GM15510 (cell line): ENCODE data around the gene TNS3.

Source experiments
- POLR2A ChIP-seq: IDR thresholded peaks from 3 replicates; pipeline ENCODE4 v1.6.1; 2011; ENCODE audit warnings: borderline replicate concordance; ENCODE audit not compliant: insufficient read length; ENCODE audit errors: extremely low read depth

The TNS3 gene

DNA sequence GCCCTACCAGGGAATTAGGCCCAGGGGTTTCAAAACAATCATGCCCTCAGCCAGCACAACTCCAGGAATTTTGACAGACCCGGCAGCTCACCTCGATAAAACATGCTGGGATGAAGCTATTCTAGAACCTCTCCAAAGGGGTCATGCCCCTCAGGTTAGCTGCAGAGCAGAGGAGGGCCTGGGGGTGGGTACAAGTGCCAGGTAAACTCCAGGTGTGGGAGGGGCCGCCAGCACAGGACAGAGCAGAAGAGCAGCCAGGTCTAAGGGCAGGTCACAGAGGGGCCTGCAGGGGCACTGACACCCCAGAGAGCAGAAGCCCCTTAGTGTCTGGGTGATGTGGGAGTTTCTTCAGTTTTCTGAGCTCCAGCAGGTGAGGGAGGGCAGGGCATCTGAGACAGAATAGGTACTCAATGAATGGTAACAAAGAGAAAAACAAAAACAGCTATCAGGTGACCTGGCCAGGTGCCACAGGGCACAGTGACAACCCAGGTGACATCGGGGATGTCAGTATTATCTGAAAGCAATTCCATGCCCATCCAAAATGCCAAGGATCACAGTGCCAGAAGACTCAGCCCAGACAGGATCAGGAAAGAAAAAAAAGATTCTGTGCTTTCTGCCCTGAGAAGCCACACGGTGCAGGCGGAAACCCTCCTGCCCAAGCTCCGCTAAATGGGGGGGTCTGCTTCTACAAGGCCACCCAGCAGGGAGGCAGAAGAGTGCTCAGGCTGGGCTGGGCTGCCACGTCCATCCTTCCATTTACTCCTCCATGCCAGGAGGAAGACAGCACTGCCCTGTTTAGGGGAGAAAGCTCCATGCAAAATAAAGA is 104.5 kb downstream of the TNS3 start:
- TF ChIP-seq POLR2A = no peak

DNA sequence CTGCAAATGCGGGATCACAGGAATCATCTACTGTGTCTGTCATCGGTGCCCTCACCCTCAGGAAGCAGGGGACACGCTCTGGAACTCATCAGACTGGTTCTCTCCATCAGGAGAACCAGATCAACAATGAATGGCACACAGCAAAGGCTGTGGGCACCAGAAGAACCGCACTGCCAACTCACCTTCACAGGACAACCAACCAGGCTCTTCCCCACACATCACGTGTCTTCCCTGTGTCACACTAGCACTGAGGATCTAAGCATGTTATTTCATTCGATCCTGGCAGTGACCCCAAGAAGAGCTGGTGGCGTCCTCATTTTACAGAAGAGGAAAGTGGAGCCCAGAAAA is 106.1 kb downstream of the TNS3 start:
- TF ChIP-seq POLR2A = no peak

DNA sequence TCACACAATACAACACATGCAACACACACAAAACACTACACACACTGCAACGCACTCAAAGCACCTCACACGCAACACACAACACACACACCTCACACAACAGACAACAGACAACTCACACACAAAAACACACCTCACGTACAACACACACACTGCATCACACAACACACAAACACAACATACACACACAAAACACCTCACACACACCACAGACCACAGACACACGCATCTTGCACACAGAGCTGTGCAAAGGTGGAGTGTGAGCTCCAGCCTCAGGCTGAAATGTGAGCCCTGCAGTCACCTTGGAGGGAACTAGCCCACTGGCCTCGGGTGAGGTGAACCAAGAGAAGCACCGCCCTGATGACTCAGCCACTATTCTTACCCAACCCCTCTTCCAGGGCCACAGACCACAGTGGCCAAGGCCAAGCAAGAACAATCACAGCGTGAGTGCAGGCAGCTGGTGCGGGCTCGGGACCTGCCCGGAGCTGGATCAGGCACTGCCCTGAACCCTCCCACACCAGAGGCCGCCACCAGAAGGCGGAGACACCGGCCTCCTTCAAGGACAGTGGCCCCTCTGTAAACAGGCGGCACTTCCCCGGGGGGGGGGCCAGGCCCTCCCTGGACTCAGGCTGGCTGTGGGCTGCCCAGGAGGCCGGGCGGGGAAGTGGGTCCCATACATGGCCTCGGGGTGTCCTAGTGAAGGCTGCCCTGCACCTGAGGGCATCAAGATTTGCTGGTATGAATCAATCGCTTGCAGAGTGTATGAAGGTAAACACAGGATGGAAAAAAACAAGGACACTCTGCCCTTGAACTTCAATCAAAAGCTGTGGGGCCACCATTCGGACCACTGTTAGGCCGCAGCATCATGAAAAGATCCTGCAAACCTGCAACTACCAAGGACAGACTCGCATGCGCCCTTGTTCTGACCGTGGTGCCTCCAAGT is 106.7 kb downstream of the TNS3 start:
- TF ChIP-seq POLR2A = no peak

DNA sequence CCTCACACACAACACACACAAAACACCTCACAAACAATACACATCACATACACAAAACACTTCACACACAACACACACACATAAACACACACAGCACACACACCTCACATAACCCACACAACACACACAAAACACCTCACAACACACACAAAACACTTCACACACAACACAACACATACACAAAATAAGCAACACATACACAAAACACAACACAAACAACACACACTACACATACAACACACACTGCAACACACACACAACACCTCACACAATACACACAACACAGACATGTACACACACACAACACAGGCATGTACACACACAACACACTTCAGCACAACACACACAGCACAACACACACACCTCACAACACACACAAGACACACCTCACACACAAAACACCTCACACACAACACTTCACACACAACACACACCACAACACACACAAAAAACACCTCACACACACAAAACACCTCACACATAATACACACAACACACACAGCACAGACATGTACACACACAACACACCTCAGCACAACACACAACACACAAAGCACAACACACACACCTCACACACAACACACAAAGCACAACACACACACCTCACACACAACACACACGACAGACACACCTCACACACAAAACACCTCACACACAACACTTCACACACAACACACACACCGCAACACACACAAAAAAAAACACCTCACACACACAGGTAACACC is 107.5 kb downstream of the TNS3 start:
- TF ChIP-seq POLR2A = no peak

DNA sequence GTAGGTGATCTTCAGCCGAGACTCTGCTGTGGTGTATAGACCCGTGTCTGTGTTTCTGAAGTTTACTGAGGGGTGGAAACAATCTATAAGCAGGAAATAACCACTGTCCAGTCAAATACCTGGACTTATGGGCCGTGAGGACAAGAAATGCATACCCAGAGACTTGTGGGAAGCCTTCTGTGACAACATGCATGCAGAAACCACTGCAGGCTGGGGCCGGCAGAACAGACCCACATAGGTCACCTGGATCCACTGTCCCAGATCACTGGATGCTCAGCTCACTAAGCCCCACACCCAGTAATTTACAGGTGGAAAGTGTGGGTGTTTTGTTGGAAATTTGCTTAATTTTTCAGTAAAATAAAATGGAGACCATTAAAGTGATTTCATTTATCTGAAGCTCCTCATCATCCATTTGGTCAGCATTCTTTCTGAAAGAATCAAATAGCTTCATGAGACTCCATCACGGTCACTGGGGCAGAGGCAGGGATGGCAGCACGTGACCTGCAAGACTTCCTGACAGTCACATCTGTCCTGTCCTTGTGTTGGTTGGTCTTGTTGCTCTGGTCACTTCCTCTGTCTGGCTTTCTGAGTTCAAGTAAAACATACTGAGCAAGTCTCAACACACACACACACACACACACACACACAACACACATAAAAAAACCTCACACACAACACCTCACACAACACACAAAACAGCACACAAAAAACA is 108.3 kb downstream of the TNS3 start:
- TF ChIP-seq POLR2A = no peak

DNA sequence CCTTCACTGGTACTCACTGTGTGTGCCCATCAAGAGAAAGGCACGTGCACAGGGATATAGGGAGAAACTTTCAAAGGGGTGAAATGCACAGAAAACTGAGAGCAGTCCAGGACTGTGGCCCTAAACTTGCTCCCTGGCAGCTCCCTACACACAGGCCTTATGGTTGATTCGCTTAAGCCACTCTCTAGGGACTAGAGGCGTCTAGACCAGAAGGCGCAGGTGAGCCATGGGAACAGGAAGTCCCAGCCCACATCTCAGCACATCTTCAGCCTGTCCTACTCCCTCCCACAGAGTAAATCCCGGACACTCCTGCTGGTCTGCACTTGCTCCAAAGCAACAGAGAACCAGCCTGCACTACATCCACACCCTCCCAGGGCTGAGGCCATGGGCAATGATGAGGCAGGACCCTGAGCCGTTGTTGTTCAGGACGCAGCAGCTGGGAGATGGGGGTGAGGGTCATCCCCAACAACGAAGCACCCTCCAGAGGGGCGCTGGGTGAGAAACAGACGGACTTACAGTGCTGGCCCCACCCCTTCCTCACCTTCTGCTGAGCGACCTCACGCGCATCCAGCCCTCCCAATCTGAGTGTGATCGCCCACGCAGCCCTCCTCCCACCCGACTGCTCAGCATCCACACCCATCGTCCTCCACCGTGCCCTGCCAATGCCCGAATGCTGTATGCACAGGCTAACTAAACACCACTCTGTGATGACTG is 109.3 kb downstream of the TNS3 start:
- no peak for TF ChIP-seq POLR2A

DNA sequence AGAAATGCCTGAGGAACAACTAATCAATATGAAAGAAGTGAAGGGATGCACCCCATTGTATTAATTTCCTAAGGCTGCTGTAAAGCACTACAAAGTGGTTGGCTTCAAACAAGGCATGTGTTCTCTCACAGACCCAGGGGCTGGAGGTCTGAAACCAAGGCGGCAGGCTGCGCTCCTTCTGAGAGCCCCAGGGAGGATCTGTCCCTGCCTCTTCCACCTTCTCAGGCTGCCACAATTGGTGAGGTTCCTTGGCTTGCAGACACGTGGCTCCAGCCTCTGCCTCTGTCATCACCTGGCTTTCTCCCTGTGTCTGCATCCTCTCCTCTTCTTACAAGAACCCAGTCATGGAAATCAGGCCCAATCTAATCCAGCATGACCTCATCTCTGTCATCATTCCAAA is 110.1 kb downstream of the TNS3 start:
- TF ChIP-seq POLR2A = no peak

DNA sequence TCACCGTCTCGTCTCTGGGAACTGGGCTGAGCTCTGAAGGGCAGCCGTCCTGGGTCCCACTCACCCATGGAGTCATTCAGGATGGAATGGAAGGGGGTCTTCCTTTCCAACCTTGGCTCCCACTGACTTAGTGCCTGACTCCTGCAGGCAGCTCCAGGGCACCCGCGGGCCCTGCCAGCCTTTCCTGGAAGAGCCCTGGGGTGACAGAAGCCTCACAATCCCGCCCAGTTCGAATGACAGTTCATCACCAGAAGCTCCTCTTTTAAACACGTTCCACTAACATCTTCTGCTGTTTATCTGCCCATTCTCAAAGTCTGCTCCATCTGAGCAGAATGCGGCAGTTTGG is 110.6 kb downstream of the TNS3 start:
- TF ChIP-seq POLR2A = no peak

DNA sequence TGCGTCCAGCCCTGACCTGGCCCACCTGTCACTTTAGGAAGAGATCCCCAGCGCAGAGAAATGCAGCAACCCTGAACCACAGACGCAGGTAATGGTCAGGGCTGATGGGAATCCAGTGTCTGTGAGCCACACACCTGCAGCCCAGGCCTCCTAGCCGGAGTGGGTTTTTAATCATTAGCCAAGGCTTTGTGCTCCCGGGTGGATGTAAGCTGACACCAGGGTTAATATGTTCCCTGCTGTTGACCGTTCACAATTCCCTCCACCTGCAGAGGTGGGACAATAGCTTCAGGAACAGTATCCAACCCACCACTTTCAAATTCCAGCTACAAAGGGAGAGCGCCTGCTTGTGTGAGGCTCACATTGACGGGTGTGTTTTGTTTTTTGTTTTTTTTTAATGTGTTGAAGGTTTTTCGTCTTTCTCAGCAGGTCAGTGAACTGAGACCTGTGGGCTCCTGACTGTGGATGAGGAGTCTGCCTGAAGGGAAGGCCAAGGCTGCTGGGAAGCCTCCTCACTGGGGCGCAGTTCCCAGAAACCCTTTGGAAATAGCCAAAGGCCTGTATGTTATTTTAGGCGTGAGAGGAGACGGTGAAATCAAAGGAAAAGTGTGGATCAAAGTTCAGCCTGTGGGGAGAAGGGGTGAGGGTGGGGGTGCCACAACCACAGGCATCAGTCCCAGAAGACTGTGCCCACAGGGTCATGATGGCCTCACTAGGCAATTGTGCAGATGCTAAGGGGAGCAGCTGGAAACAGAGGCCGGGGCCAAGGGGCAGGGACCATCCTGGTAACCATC is 111.1 kb downstream of the TNS3 start:
- TF ChIP-seq POLR2A = no peak

DNA sequence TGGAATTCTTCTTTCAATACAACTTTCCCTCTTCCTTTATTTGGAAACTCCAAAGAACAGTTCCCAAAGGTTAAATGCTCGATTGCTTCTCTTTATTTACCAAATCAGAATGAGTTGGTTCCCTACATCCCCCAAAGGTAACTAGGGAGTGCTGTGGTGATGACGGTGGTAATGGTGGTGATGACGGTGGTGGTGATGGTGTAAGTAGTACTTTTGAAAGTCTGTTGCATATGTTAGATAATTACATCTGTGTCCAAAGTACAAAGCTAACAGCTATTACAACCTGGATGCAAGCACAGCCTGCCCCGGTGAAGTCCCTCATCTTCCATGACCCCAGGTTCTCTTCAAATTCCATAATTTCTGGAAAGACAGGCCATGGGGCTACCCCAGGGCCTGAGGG is 115.1 kb downstream of the TNS3 start:
- no peak for TF ChIP-seq POLR2A

DNA sequence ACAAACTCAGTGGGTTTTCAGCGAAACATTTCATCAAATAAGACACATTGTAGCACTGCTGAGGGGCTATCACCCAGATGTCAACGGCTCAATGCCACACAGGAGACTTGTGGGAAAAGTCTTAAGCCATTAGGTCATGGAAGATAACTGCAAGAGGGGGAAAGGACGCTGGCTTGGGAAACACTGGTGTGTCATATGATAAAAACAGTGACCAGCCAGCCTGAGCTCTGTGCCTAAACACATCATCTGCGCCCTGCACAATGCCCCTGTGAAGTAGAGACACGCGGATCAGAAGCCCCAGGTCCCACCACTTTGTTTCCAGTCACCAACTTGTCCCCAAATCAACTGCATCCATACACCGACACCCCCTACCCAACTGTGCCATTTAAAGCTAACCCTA is 116.7 kb downstream of the TNS3 start:
- TF ChIP-seq POLR2A = no peak

DNA sequence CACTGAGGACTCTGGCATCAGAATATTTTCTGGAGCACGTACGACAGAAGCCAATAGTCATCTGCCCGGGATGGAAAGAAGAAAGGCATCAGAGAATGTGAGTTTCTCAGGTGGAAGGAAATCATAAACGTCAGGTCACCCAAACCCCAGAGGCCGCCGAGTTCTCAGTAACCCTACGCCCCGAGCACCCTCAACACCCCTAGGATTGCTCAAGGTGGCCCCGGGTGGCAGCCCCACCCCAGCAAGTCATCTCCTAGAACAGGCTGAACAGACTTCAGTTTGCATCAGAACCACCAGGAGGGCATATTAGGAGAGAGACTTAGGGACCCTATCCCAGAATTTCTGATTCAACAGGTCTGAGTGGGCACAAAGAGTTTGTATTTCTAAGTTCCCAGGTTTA is 117.6 kb downstream of the TNS3 start:
- no peak for TF ChIP-seq POLR2A

DNA sequence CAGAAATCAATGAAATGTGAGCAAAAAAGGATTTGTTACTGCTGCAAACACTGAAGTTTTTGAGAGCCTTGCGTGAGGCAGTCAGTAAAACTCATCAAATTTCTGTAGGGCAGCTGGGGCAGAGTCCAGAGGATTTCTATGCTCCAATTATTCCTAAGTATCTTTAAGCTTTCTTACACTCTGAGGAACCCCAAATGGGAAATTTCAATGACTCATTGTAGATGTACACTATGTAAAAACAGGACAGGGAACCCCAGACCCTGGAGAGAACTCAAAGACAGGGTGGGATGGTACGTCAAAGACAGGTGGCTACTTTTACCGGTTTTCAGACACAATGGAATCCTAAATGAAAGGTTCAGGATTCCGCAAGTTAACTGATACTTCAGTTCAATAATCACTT is 120.2 kb downstream of the TNS3 start:
- TF ChIP-seq POLR2A = no peak
